Stimulated activated CD8-positive, alpha-beta memory T cell treated with anti-CD3 and anti-CD28 coated beads, Interleukin-4, amount 100 ng/mL, for 24 hours (primary cell): ENCODE results near the gene ERFE.
"Not testable (repeated sequence)": the region's sequence is repeated elsewhere in the genome, so short reads cannot be mapped to it uniquely, and the experiment has no call there.

Source experiments
- DNase-seq: peaks from one replicate; pipeline ENCODE4 v3.0.0-alpha.2; 2020; ENCODE audit warnings: low read depth

ERFE gene

GRCh38 chr2:238169708-238170251 lies 11.0 kb downstream of the ERFE start:
- DNase-seq: no peak

GRCh38 chr2:238170386-238171071 lies 11.8 kb downstream of the ERFE start:
- no peak for DNase-seq

DNA sequence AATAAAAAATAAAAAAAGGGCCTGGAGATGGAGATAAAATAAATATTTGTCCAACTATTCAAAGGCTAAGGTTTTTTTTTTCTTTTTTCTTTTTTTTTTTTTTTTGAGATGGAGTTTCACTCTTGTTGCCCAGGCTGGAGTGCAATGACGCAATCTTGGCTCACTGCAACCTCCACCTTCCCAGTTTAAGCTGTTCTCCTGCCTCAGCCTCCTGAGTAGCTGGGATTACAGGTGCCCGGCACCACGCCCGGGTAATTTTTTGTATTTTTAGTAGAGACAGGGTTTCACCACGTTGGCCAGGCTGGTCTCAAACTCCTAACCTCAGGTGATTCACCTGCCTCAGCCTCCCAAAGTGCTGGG lies 12.3 kb downstream of the ERFE start:
- DNase-seq: not testable (repeated sequence)

GRCh38 chr2:238171575-238172187 lies 12.9 kb downstream of the ERFE start:
- no peak for DNase-seq

- DNase-seq: no peak
These were observed 13.7 kb downstream of the ERFE start for GRCh38 chr2:238172439-238172838.

GRCh38 chr2:238173692-238174091 lies 14.9 kb downstream of the ERFE start:
- DNase-seq: no peak

GRCh38 chr2:238174291-238174690 lies 15.5 kb downstream of the ERFE start:
- DNase-seq: no peak

DNA sequence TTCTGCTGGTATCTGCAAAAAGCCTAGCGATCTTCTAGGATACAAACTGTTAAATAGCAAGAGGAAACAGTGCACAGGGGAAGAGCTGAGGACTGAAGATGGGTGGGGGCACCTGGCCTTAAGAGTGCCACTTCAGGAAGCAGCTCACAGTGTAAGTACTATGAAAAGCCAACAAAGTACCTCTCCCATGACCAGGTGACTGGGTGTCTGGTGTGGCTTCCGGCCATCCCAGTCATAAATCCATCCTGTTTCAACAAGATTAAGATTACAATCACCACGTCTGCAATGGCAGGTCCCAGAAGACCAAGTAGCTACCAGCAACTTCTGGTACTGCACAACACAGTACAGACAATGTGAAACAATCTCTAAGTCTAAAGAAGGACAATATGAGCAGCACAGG lies 15.9 kb downstream of the ERFE start:
- DNase-seq: no peak

DNA sequence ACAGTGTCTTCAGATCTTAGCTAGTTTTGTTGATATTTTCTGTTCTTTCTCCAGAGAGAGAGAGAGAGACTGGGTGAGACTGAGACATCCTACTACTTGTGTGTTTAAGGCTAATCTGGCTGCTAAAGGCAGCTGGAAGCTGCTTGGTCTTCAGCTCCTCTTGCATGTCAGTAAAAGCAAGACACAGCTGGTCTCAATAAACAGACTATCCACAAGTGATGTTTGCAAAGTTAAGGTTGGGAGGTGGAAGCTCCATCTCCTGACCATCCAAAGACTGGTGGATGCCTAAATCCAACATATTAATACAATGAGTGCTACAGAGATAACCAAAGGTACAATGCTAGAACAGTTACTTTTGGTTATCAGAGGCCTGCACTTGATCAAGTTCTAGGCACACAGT lies 17.8 kb downstream of the ERFE start:
- DNase-seq: no peak

- no peak for DNase-seq
These were observed 21.8 kb downstream of the ERFE start for GRCh38 chr2:238180554-238180953.

DNA sequence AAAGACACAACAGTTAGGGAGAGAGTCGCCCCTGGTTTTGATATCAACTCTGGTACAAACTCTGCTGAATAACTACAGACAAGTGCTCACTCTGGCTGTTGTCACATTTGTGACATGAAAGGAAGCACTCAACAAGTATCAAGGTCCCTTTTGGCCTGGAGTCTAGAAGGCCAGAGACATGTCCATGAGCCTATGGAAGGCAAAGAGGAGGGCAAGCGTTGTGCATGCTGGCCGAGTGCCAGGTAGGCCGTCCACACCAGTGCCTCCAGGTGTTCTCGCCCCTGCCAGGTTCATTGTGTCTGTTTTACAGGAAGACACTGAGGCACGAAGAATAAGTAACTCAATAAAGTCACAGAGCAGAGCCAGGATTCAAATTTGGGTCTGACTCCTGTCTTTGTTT lies 23.6 kb downstream of the ERFE start:
- no peak for DNase-seq

DNA sequence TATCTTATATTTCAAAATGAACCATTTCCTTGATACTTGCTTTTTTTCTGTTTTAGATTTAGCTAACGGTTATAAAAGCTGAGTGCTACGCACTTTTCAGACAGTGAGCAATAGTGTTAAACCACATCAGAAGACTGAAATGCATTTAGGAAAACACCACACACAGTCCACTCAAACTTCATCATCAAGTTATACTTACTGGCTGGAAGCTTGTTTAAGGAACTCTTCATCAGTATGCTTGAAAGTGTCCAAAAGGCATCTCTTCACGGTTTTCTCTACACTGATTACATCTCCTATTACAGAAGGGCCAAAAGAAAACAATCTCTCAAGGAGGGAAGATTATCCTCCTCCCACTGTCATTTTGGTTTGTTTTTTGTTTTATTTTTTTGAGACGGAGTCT lies 25.1 kb downstream of the ERFE start:
- no peak for DNase-seq

DNA sequence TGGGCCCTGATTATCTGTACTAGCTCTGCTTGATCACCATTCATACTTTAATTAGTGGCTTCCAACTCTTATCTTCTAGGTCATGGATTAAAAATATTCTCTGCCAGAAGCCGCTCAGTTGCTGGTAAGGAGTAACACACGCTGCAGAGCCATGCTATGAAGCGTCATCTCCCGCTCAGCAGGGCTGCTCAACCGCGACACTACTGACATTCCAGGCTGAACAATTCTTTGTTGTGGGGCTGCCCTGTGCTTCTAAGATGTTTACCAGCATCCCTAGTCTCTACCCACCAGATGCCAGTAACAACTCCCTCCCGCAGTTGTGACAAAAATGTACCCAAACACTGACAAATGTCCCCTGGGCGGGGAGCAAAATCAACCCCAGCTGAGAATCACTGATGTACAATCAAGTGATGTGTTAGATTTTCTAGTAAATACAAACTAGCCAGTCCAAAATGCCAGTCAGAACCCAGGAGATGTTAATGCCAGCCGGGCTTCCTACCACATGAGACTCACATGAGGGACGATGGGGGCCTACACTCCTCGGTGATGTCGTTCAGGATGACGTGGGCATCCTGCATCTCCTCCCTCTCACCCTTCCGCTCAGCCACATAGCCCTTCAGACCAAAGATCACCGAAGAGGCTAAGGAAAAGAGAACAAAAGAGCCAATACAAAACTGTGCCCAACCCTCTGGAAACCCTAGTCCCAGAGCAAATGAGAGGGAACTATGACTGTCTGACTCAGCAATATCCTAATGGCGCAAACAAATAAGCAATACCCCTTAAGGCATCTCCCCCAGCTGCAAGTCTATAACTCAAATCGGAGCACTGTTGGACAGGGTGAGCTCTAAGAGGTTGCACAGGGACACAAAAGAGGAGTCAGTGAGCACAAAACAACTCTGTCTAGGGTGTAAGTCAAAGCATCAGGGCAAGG lies 29.1 kb downstream of the ERFE start:
- DNase-seq: no peak

- DNase-seq: no peak
These were observed 31.7 kb downstream of the ERFE start for GRCh38 chr2:238190445-238190844.

DNA sequence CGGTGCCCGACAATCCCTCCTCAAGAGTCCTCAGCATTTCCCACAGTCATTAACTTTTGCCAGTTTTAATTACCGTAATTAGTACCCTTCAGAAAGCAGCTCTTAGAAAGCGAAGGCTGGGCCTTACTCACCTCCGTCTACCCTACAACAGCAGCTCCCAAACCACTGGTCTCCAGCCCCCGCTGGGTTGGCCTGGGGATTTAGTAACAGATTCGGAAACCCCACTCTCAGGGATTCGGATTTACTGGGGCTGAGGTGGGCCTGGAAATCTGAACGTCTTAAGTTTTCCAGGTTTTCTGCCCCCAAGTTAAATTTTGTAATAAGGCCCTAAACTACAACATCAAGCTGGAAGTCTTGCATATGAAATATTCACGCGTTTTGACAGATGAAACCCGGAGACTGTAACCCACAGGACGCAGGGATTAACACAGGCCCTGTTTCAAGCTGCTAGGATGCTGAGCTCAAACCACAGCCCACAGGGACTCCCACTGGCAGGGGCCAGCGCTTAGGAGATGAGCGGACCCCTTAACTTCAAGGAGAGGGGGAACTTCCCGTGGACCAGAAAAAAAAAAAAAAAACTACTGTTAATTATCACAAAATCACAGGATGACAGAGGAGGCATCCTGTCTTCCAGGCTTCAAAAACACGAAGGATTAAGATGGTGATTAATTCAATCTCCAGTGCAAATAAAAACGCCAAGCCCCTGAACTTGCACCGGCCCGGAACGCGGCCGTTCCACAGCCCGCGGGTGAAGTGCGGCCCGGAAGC lies 43.7 kb downstream of the ERFE start:
- peak; percentile 9 for DNase-seq

- peak; percentile 86 for DNase-seq
These were observed 44.6 kb downstream of the ERFE start, which contains the start of gene ILKAP for GRCh38 chr2:238203094-238203972. TSS of gene ILKAP (minus strand) at chr2:238203695. CDS start at chr2:238203553, 142 bp downstream.

- no peak for DNase-seq
These were observed 45.4 kb downstream of the ERFE start for GRCh38 chr2:238203973-238204683.

DNA sequence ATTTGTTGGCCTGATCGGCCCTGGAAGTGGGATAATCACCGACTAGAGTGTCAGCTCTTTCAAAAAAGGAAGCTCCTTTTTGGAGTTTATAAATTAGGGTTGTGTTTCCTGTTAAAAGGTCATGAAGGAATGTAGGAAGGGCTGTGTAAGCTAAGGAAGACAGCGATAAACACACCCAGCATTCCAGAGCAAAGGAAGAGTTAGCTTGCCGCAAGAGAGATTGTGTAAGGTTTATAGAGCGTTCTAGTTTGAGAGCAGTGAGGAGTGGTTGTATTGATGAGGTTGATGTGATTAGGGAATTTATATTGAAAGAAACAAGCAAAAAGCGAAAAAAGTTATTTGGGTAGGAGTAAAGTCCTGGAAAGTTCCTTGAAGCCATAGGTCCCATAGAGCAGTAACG lies 48.2 kb downstream of the ERFE start:
- DNase-seq: no peak

DNA sequence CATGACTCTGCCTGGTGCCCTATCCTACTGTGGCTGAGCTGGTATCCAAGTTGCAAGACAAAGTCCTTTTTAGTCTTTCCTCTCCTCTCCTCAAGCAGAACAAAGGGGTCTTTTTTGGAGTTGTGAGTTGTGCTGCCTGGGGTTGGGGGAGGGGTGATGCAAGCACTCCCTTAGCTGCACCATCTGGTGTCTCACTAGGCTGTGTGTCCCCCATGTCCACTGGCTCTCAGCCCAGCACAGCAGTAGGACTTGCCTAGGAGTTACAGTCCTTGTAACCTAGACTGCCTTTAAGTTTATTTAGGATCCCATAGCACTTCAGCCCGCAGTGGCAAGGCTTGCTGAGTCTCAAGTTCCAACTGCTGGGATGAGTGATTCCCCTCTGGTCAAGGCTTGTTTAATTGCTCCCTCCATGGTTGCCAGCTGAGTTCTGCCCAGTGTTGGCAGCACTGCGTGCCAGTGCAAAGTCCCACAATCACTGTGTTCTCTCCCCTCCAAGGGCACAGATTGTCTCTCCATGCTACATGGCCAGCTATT lies 57.9 kb downstream of the ERFE start:
- no peak for DNase-seq
